Breast epithelium (tissue), 3 donors: Measurements from ENCODE around the gene RARA.

Experiments
- POLR2A ChIP-seq: fragments of 450-650 bp; IDR thresholded peaks from one replicate; pipeline ENCODE4 v1.6.1; 2016; ENCODE audit warnings: antibody characterized with exemption, mild to moderate bottlenecking, moderate library complexity
- POLR2AphosphoS5 ChIP-seq, 3 donors: sonication (generic); formaldehyde crosslinking; IDR thresholded peaks; one replicate each; pipeline ENCODE4 v1.6.1; 2017; ENCODE audit warnings: antibody characterized with exemption in 3 of 3
- TF ChIP-seq, protein P1 (sequence below), 3 donors: fragments of 450-650 bp; IDR thresholded peaks; one replicate each; pipeline ENCODE4 v1.5.1; 2016 to 2017; ENCODE audit warnings: antibody characterized with exemption in 3 of 3, mild to moderate bottlenecking in 3 of 3, moderate library complexity in 3 of 3

DNA sequence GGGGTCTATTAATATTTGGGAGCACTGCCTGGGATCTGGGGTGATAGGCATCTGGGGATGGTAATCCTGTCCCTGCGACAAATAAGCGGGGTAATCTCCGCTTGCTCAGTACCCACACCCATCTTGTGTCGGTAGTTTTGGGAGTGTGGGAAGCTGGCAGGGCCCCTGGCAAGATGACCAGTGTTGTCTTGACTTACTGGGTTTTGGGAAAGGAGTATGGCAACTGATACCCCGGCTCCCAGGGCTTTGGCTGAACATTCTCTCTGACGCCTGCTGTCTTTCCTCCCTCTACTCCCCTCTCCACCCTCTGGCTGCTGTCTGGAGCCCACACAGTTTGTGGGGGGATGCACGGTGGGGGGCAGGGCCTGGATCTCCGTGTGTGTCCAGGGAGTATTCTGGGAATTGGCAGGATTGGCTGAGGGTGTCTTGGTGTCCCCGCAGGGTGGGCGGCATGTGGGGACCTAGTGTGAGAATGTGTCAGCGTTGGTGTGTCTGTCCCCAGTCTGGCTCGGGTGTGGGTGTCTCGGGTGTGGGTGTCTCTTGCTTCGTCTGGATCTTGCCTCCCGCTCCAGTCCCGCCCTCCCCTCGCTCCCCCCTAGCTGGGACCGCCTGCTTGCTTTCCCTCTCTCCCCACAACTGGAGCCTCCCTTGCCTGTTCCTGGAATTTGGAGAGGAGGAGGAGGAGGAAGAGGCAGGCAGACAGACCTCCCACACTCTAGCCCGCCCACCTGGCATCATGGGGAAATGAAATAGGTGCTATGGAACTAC is 12.0 kb downstream of the RARA start:
- TF ChIP-seq POLR2AphosphoS5 (IDR thresholded peaks at IDR 0.05) (no peak), POLR2A (no peak)
- TF ChIP-seq, protein P1, sequence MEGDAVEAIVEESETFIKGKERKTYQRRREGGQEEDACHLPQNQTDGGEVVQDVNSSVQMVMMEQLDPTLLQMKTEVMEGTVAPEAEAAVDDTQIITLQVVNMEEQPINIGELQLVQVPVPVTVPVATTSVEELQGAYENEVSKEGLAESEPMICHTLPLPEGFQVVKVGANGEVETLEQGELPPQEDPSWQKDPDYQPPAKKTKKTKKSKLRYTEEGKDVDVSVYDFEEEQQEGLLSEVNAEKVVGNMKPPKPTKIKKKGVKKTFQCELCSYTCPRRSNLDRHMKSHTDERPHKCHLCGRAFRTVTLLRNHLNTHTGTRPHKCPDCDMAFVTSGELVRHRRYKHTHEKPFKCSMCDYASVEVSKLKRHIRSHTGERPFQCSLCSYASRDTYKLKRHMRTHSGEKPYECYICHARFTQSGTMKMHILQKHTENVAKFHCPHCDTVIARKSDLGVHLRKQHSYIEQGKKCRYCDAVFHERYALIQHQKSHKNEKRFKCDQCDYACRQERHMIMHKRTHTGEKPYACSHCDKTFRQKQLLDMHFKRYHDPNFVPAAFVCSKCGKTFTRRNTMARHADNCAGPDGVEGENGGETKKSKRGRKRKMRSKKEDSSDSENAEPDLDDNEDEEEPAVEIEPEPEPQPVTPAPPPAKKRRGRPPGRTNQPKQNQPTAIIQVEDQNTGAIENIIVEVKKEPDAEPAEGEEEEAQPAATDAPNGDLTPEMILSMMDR (IDR thresholded peaks at IDR 0.05): no peak
